LNCAP (cell line): ENCODE results near the gene NAT9.
A peak's percentile ranks its signal among the peaks of the same experiment; 100 is the strongest.

Experiments used
- CTCF ChIP-seq: fragments of 450-650 bp; IDR thresholded peaks from 2 replicates; pipeline ENCODE4 v1.5.1; 2017; ENCODE audit warnings: mild to moderate bottlenecking

Gene NAT9

GRCh38 chr17:74763565-74764387, 12.4 kb downstream of the NAT9 start:
- TF ChIP-seq CTCF = no peak

- TF ChIP-seq CTCF = no peak
Observed at GRCh38 chr17:74761931-74762330, 14.2 kb downstream of the NAT9 start.

GRCh38 chr17:74761419-74761818, 14.7 kb downstream of the NAT9 start:
- TF ChIP-seq CTCF = no peak

- no peak for TF ChIP-seq CTCF
Observed at GRCh38 chr17:74760404-74761105, 15.6 kb downstream of the NAT9 start.

GRCh38 chr17:74759941-74760340, 16.2 kb downstream of the NAT9 start:
- TF ChIP-seq CTCF = no peak

GRCh38 chr17:74759243-74759801, 16.8 kb downstream of the NAT9 start:
- TF ChIP-seq CTCF = peak; percentile 22; the same call in 1 of the 2 replicates

- TF ChIP-seq CTCF = no peak
Observed at GRCh38 chr17:74758848-74759168, 17.3 kb downstream of the NAT9 start.
